ENCODE results near the gene TREX2.

TREX2 gene, protein sequence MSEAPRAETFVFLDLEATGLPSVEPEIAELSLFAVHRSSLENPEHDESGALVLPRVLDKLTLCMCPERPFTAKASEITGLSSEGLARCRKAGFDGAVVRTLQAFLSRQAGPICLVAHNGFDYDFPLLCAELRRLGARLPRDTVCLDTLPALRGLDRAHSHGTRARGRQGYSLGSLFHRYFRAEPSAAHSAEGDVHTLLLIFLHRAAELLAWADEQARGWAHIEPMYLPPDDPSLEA

DNA sequence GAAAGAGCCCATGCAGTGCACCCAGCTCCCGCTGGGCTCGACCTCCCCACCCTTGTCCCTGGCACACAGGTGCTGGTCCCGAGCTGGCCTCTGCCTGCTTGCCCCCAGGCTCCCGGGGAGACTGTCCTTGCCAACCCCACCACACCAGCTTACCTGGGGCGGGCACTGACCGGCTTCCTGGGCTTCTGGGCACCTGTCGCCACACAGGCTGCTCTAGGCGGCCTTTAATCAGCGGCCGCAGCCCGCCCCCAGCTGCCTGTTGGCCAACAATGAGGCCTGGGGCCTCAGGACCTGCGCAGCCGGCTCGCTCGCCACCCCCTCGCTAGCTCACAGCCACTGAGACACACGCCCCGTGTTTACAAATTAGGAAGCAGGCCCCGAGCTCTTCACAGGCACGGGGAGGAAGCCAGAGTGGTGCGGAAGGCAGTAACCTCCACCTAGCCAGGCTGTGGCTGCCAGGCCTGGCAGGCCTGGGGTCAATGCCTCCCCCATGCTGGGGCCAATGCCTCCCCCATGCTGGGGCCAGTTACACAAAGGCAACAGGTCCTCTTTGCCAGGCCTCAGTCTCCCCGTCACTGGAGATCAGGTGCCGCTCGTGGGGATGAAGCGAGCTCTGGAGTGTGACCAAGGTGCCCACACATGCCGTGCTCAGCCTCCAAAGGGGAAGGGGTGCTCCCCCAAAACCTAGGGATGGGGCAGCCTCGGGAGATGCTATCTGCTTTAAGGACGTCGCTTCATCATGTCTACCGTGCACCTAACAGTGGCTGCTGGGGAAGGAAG lies at the start of gene TREX2:
Gene TREX2, minus strand, starts transcription at position 201 of the 780 bp plus-strand sequence. CDS start 626 bp downstream, outside the sequence.
- no peak for TF ChIP-seq MAX (IDR thresholded peaks at IDR 0.05; ENCODE audit: low read depth, low read length)
- TF ChIP-seq MYC (IDR thresholded peaks at IDR 0.05; ENCODE audit: low read depth, low read length), result no peak
- TF ChIP-seq, protein P1, sequence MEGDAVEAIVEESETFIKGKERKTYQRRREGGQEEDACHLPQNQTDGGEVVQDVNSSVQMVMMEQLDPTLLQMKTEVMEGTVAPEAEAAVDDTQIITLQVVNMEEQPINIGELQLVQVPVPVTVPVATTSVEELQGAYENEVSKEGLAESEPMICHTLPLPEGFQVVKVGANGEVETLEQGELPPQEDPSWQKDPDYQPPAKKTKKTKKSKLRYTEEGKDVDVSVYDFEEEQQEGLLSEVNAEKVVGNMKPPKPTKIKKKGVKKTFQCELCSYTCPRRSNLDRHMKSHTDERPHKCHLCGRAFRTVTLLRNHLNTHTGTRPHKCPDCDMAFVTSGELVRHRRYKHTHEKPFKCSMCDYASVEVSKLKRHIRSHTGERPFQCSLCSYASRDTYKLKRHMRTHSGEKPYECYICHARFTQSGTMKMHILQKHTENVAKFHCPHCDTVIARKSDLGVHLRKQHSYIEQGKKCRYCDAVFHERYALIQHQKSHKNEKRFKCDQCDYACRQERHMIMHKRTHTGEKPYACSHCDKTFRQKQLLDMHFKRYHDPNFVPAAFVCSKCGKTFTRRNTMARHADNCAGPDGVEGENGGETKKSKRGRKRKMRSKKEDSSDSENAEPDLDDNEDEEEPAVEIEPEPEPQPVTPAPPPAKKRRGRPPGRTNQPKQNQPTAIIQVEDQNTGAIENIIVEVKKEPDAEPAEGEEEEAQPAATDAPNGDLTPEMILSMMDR (IDR thresholded peaks at IDR 0.05; ENCODE audit: low read depth, low read length), result no peak
- no peak for TF ChIP-seq POLR2A (IDR thresholded peaks at IDR 0.05; ENCODE audit: extremely low read depth, insufficient read length)
- H3K4me3 ChIP-seq (ENCODE audit: low read depth, low read length), result no peak within 1 kb of the TSS
- no peak for DNase-seq (ENCODE audit: low read depth)

- no peak for DNase-seq (ENCODE audit: low read depth)
- H3K4me3 ChIP-seq (ENCODE audit: low read depth, low read length), result no peak overlapping the region
- TF ChIP-seq, protein P1 (IDR thresholded peaks at IDR 0.05; ENCODE audit: low read depth, low read length), result no peak
- TF ChIP-seq POLR2A (IDR thresholded peaks at IDR 0.05; ENCODE audit: extremely low read depth, insufficient read length), result no peak
- TF ChIP-seq MYC (IDR thresholded peaks at IDR 0.05; ENCODE audit: low read depth, low read length), result no peak
- TF ChIP-seq MAX (IDR thresholded peaks at IDR 0.05; ENCODE audit: low read depth, low read length), result no peak
These were observed 49.5 kb upstream of the TREX2 start for GRCh38 chrX:153495362-153495751.

DNA sequence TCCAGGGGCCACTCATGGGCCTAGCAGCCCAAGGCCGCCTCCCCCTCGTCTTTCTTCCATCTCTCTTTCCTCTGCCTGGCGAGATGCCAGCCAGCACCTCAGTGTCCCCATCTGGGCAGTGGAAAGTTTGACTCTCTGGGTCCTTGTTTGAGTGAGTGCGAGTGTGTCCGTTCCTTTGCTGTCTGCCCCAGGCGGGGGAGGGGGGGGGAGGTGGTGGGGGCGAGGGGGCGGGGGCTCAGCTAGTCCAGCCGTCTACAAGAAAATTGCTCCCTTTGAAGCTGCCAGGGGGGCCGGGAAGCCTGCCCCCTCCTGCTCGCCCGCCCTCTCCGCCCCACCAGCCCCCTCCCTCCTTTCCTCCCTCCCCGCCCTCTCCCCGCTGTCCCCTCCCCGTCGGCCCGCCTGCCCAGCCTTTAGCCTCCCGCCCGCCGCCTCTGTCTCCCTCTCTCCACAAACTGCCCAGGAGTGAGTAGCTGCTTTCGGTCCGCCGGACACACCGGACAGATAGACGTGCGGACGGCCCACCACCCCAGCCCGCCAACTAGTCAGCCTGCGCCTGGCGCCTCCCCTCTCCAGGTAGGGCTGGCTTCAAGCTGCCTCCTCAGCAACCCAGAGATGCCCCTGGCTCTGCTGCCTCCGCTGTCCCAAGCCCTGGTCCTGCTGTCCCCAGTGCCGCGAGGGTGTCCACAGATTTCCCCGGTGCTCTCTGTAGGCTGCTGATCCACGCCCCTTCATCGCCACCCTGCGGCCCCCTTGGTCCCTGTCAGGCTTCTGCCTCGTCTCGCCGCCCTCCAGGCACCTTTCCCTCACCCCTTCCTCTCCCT lies 48.9 kb upstream of the TREX2 start, which contains the start of gene BGN:
Gene BGN, plus strand, starts transcription at position 440 of the 821 bp plus-strand sequence. CDS start 9,652 bp downstream, outside the sequence.
- H3K4me3 ChIP-seq (ENCODE audit: low read depth, low read length), result no peak within 1 kb of the TSS
- TF ChIP-seq MYC (IDR thresholded peaks at IDR 0.05; ENCODE audit: low read depth, low read length) (no peak), MAX (IDR thresholded peaks at IDR 0.05; ENCODE audit: low read depth, low read length) (no peak)
- no peak for DNase-seq (ENCODE audit: low read depth)

DNA sequence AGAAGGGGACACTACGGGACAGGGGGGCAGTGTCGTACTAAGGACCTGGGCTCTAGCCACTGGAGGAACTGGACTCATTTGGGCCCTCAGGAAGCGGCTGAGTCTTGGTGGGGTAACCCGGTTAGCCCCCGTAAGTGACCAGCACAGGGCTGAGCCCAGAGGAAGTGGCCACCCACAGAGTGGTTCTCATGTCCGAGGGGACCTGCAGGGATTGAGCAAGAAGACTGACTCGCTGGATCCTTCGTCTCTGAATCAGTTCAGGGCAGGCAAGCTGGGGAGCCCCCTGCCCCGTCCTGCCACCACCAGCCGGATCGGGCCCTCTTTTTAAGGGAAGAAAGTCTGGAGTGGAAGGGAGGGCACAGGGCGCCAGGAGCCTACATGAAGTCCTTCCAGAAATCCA lies 48.2 kb upstream of the TREX2 start:
- TF ChIP-seq MYC (IDR thresholded peaks at IDR 0.05; ENCODE audit: low read depth, low read length), result no peak
- TF ChIP-seq, protein P1 (IDR thresholded peaks at IDR 0.05; ENCODE audit: low read depth, low read length), result no peak
- TF ChIP-seq MAX (IDR thresholded peaks at IDR 0.05; ENCODE audit: low read depth, low read length), result no peak
- TF ChIP-seq POLR2A (IDR thresholded peaks at IDR 0.05; ENCODE audit: extremely low read depth, insufficient read length), result no peak
- DNase-seq (ENCODE audit: low read depth), result no peak
- no peak overlapping the region for H3K4me3 ChIP-seq (ENCODE audit: low read depth, low read length)

- TF ChIP-seq, protein P1 (IDR thresholded peaks at IDR 0.05; ENCODE audit: low read depth, low read length), result no peak
- TF ChIP-seq POLR2A (IDR thresholded peaks at IDR 0.05; ENCODE audit: extremely low read depth, insufficient read length) (no peak), MYC (IDR thresholded peaks at IDR 0.05; ENCODE audit: low read depth, low read length) (no peak), MAX (IDR thresholded peaks at IDR 0.05; ENCODE audit: low read depth, low read length) (no peak)
- no peak overlapping the region for H3K4me3 ChIP-seq (ENCODE audit: low read depth, low read length)
- DNase-seq (ENCODE audit: low read depth), result no peak
These were observed 47.2 kb upstream of the TREX2 start for GRCh38 chrX:153493085-153493484.
